Subcutaneous abdominal adipose tissue (tissue), 5 donors: Measurements from ENCODE around the gene SLC25A34.
A peak's percentile ranks its signal among the peaks of the same experiment; 100 is the strongest.
"Not testable (repeated sequence)": the region's sequence is repeated elsewhere in the genome, so short reads cannot be mapped to it uniquely, and the experiment has no call there.

ENCODE experiments used
- H3K27ac ChIP-seq: one replicate; pipeline ENCODE4 v1.7.0; 2013; ENCODE audit warnings: low read depth, mild to moderate bottlenecking, inconsistent platforms, low read length, moderate library complexity
- H3K27me3 ChIP-seq, 5 donors: one replicate each; pipeline ENCODE4 v1.7.0; 2013; ENCODE audit warnings: low read length in 5 of 5, inconsistent platforms in 1 of 5; ENCODE audit not compliant: control insufficient read depth in 5 of 5, insufficient read depth in 4 of 5
- H3K36me3 ChIP-seq, 5 donors: one replicate each; pipeline ENCODE4 v1.7.0; 2013; ENCODE audit warnings: low read length in 5 of 5; ENCODE audit not compliant: control insufficient read depth in 5 of 5, insufficient read depth in 5 of 5
- H3K4me1 ChIP-seq, 5 donors: one replicate each; pipeline ENCODE4 v1.7.0; 2013; ENCODE audit warnings: low read length in 5 of 5, mild to moderate bottlenecking in 3 of 5, moderate library complexity in 1 of 5; ENCODE audit not compliant: control insufficient read depth in 5 of 5, insufficient read depth in 5 of 5
- H3K4me3 ChIP-seq, 5 donors: one replicate each; pipeline ENCODE4 v1.7.0; 2013; ENCODE audit warnings: low read length in 5 of 5, low read depth in 1 of 5
- H3K9ac ChIP-seq, 5 donors: one replicate each; pipeline ENCODE4 v1.7.0; 2013; ENCODE audit warnings: low read length in 5 of 5, mild to moderate bottlenecking in 4 of 5, moderate library complexity in 3 of 5
- H3K9me3 ChIP-seq, 5 donors: one replicate each; pipeline ENCODE4 v1.7.0; 2013; ENCODE audit warnings: low read length in 5 of 5; ENCODE audit not compliant: control insufficient read depth in 5 of 5
- donor health status: healthy.
- donor health status: healthy.
- donor health status: healthy.
- donor health status: healthy.
- donor health status: healthy.

The SLC25A34 gene

DNA sequence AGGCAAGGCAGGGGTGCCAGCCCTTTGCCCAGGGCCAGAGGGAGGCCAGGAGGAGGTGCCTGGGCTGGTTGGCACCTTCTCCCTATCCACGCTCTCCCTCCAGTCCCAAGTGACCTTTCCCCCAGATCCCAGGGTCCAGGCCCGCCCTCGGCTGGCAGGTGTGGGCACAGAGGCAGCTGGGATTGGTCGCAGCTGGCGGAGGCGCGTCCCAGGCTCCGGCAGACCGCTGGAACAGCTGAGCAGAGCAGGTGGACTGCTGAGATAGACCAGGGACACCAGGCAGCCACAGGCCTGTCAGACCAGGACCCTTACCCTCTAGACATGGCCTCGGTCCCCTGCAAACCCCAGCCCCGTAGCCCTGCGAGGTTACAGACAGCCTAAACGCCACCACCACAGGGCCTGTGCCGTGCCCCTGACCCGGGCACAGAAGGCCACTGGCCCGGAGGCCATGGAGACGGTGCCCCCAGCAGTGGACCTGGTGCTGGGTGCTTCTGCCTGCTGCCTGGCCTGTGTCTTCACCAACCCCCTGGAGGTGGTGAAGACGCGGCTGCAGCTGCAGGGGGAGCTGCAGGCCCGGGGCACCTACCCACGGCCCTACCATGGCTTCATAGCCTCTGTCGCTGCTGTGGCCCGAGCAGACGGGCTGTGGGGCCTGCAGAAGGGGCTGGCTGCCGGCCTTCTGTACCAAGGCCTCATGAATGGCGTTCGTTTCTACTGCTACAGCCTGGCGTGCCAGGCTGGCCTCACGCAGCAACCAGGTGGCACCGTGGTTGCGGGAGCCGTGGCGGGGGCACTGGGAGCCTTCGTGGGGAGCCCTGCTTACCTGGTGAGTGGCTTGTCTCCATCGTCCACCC, at the start of gene SLC25A34:
Gene SLC25A34 (plus strand): TSS at position 221 of the 854 bp plus-strand sequence. CDS start 228 bp downstream, at position 449.
- H3K27me3 ChIP-seq = no peaks in the 10 kb centered on the region
- peak within 1 kb of the TSS; percentile 41 for H3K27ac ChIP-seq
- peak within 1 kb of the TSS in 1 of 5 donors; percentile 2 for H3K9ac ChIP-seq
- no peak within 1 kb of the TSS for H3K4me3 ChIP-seq
- peaks cover 4 to 27% (median 14%) of the 10 kb centered on the region in 5 donors for H3K4me1 ChIP-seq
- peaks cover 0 to 52% (median 39%) of the 10 kb centered on the region in 5 donors for H3K36me3 ChIP-seq
- H3K9me3 ChIP-seq = no peaks in the 10 kb centered on the region

DNA sequence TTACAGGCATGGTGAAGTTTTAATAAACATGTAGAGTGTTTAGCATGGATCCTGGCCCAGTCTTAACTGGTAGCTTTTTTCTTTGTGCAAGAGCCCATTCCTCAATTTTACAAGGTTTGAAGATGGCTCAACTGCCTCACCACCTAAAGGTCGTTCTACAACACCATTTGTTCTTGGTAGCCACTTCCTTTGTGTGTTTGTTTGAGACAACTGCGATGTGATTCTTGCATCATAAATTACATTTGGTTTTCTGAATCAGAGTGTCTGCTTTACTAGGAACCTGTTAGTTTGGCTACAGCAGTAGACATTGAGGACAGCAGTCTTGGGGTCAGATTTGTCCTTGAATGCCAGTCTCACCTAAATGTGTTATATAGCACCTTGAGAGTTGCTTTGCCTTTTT, 48.6 kb upstream of the SLC25A34 start:
- Histone ChIP-seq H3K9ac (no peak overlapping the region), H3K9me3 (no peaks in the 10 kb centered on the region), H3K36me3 (peaks cover 0 to 6% (median 0%) of the 10 kb centered on the region in 5 donors), H3K27me3 (no peaks in the 10 kb centered on the region), H3K4me3 (no peak overlapping the region), H3K4me1 (peaks cover 3 to 52% (median 46%) of the 10 kb centered on the region in 5 donors), H3K27ac (no peak overlapping the region)

DNA sequence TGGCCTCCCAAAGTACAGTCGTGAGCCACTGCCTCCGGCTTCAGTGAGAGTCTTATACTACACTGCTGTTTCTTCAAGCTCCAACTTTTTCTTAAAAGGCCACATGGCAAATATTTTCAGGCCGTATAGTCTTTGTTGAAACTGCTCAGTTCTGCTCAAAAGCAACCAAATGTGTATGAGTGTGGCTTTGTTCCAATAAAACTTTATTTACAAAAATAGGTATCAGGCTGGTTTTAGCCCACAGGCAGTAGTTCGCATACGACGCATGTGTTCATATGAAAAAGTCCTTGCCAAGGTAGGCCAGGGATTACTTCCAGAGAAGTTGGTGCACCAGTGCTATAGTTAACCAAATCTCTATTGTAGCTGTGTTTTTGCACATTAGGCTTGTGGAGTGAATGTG, 45.7 kb upstream of the SLC25A34 start:
- peaks cover 3 to 36% (median 30%) of the 10 kb centered on the region in 5 donors for H3K4me1 ChIP-seq
- H3K27ac ChIP-seq = no peak overlapping the region
- H3K27me3 ChIP-seq = no peaks in the 10 kb centered on the region
- H3K9me3 ChIP-seq = no peaks in the 10 kb centered on the region
- peaks cover 0 to 6% (median 0%) of the 10 kb centered on the region in 5 donors for H3K36me3 ChIP-seq
- H3K9ac ChIP-seq = no peak overlapping the region
- no peak overlapping the region for H3K4me3 ChIP-seq

GRCh38 chr1:15691434-15692032, 44.5 kb upstream of the SLC25A34 start:
- no peaks in the 10 kb centered on the region for H3K9me3 ChIP-seq

GRCh38 chr1:15692121-15692682, 43.9 kb upstream of the SLC25A34 start:
- Histone ChIP-seq H3K27ac (no peak overlapping the region), H3K4me1 (peaks cover 5 to 36% (median 26%) of the 10 kb centered on the region in 5 donors), H3K9ac (peak overlapping the region in 2 of 5 donors; percentile 21 to 35), H3K36me3 (peaks cover 0 to 10% (median 3%) of the 10 kb centered on the region in 5 donors), H3K27me3 (no peaks in the 10 kb centered on the region), H3K4me3 (no peak overlapping the region), H3K9me3 (no peaks in the 10 kb centered on the region)

More at GRCh38 chr1:15691434-15692032, 44.5 kb upstream of the SLC25A34 start:
- no peak overlapping the region for H3K4me3 ChIP-seq
- H3K27me3 ChIP-seq = no peaks in the 10 kb centered on the region
- no peak overlapping the region for H3K27ac ChIP-seq
- peaks cover 0 to 7% (median under 1%) of the 10 kb centered on the region in 5 donors for H3K36me3 ChIP-seq
- peak overlapping the region in 2 of 5 donors; percentile 17 to 45 for H3K9ac ChIP-seq
- H3K4me1 ChIP-seq = peaks cover 3 to 30% (median 20%) of the 10 kb centered on the region in 5 donors

DNA sequence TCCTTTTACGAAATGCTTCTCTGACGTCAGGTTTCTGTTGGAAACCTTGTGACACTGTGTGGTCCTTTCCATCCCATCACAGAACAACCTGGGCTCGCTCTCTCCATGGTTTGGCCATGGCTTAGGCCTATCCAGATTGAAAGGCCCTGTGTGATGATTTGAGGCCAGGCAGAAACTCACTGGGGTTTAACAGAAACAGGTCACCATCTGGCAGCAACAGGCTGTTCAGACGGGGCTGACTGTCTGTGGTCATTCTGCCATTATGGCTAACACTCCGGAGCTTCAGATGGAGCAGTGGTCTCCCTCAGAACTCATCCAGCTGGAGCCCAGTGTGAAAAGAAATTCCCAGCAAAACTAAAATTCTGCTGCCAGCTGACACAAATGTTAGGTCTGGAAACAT, 42.7 kb upstream of the SLC25A34 start:
- Histone ChIP-seq H3K9me3 (no peaks in the 10 kb centered on the region), H3K9ac (no peak overlapping the region), H3K27me3 (no peaks in the 10 kb centered on the region), H3K4me3 (no peak overlapping the region), H3K4me1 (peaks cover 5 to 42% (median 34%) of the 10 kb centered on the region in 5 donors), H3K27ac (no peak overlapping the region), H3K36me3 (peaks cover 0 to 10% (median 3%) of the 10 kb centered on the region in 5 donors)

DNA sequence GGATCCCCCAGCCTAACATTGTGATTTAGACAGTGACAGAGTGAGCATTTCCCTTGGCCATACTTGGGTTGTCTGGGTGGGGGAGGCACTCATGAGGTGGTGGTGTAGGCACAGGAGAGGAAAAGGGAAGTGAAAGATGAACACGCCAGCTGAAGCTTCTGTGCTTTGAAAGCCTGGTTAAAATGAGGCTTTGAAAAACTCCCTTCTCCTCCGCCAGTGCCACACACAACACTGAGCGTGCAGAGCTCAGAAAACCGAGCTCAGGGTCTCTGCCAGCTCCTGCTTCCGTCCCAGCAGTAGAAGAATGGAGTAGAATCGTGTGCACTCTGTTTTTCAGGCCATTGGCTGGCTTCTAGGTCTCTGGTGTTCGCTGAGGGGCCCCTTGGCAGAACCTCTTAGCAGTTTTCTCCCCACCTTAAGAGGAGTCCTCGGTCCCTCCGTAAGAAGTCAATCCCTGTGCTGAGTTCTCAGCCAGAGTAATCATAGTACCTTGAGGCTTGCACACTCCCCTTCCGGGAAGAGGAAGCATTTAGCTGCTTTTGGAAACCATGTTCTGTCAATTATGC, 39.0 kb upstream of the SLC25A34 start:
- peak overlapping the region in 3 of 5 donors; percentile 17 to 36 (median 26) for H3K4me3 ChIP-seq
- H3K27ac ChIP-seq = peak overlapping the region; percentile 69
- H3K36me3 ChIP-seq = peaks cover 0 to 4% (median 2%) of the 10 kb centered on the region in 5 donors
- H3K4me1 ChIP-seq = peaks cover 6 to 35% (median 29%) of the 10 kb centered on the region in 5 donors
- H3K9ac ChIP-seq = peak overlapping the region in 3 of 5 donors; percentile 23 to 76 (median 60)
- H3K9me3 ChIP-seq = no peaks in the 10 kb centered on the region
- H3K27me3 ChIP-seq = no peaks in the 10 kb centered on the region

- H3K4me1 ChIP-seq = peaks cover 5 to 37% (median 30%) of the 10 kb centered on the region in 5 donors
- no peak overlapping the region for H3K27ac ChIP-seq
- no peaks in the 10 kb centered on the region for H3K27me3 ChIP-seq
- H3K9me3 ChIP-seq = no peaks in the 10 kb centered on the region
- no peak overlapping the region for H3K4me3 ChIP-seq
- H3K9ac ChIP-seq = no peak overlapping the region
- H3K36me3 ChIP-seq = peaks cover 0 to 4% (median 2%) of the 10 kb centered on the region in 5 donors
Observed at GRCh38 chr1:15698201-15698600, 37.9 kb upstream of the SLC25A34 start.

DNA sequence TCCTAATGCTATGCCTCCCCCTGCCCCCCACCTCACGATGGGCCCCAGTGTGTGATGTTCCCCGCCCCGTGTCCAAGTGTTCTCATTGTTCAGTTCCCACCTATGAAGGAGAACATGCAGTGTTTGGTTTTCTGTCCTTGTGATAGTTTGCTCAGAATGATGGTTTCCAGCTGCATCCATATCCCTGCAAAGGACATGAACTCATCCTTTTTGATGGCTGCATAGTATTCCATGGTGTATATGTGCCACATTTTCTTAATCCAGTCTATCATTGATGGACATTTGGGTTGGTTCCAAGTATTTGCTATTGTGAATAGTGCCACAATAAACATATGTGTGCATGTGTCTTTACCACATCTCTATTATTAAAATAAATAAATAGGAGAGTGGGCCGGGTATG, 36.7 kb upstream of the SLC25A34 start:
- peaks cover 10 to 47% (median 41%) of the 10 kb centered on the region in 5 donors for H3K4me1 ChIP-seq
- H3K27ac ChIP-seq, H3K9ac ChIP-seq, H3K9me3 ChIP-seq, H3K36me3 ChIP-seq, H3K4me3 ChIP-seq, H3K27me3 ChIP-seq: not testable (repeated sequence)
